NCI-H1048 (cell line): ENCODE data around the gene TPO.
"Not testable (repeated sequence)": the region's sequence is repeated elsewhere in the genome, so short reads cannot be mapped to it uniquely, and the experiment has no call there.

Source experiments
- DNase-seq: peaks from one replicate; lab custom pipeline; 2025; lab: John Stamatoyannopoulos, UW

Gene TPO

GRCh38 chr2:1405967-1406366 is 7.3 kb upstream of the TPO start:
- no peak for DNase-seq

- DNase-seq, result no peak
Observed at GRCh38 chr2:1406434-1406833, 6.8 kb upstream of the TPO start.

GRCh38 chr2:1407950-1408675 is 5.2 kb upstream of the TPO start:
- no peak for DNase-seq

GRCh38 chr2:1414121-1414520 is 858 bp downstream of the TPO start:
- no peak for DNase-seq

- DNase-seq, result not testable (repeated sequence)
Observed at GRCh38 chr2:1414901-1415300, 1.6 kb downstream of the TPO start.

- no peak for DNase-seq
Observed at GRCh38 chr2:1415501-1415900, 2.2 kb downstream of the TPO start.

- DNase-seq, result no peak
Observed at GRCh38 chr2:1418566-1418965, 5.3 kb downstream of the TPO start.

GRCh38 chr2:1420746-1421480 is 7.7 kb downstream of the TPO start:
- no peak for DNase-seq

GRCh38 chr2:1421731-1422130 is 8.5 kb downstream of the TPO start:
- DNase-seq, result no peak

- no peak for DNase-seq
Observed at GRCh38 chr2:1422131-1422530, 8.9 kb downstream of the TPO start.

GRCh38 chr2:1422716-1423285 is 9.5 kb downstream of the TPO start:
- no peak for DNase-seq

GRCh38 chr2:1427086-1427485 is 13.8 kb downstream of the TPO start:
- no peak for DNase-seq

GRCh38 chr2:1429895-1430294 is 16.6 kb downstream of the TPO start:
- no peak for DNase-seq

- DNase-seq, result no peak
Observed at GRCh38 chr2:1430491-1430890, 17.2 kb downstream of the TPO start.

GRCh38 chr2:1431886-1432400 is 18.7 kb downstream of the TPO start:
- no peak for DNase-seq

- no peak for DNase-seq
Observed at GRCh38 chr2:1432726-1433125, 19.5 kb downstream of the TPO start.

GRCh38 chr2:1436369-1436768 is 23.1 kb downstream of the TPO start:
- no peak for DNase-seq

- DNase-seq, result no peak
Observed at GRCh38 chr2:1437101-1437500, 23.8 kb downstream of the TPO start.

- no peak for DNase-seq
Observed at GRCh38 chr2:1437537-1437936, 24.3 kb downstream of the TPO start.

GRCh38 chr2:1438972-1439371 is 25.7 kb downstream of the TPO start:
- no peak for DNase-seq

GRCh38 chr2:1440581-1440980 is 27.3 kb downstream of the TPO start:
- DNase-seq, result no peak

GRCh38 chr2:1446301-1446700 is 33.0 kb downstream of the TPO start:
- no peak for DNase-seq

- DNase-seq, result no peak
Observed at GRCh38 chr2:1448009-1448408, 34.7 kb downstream of the TPO start.
